Cardiac fibroblast (primary cell): ENCODE results near the gene DIS3L.
"Not testable (repeated sequence)": the region's sequence is repeated elsewhere in the genome, so short reads cannot be mapped to it uniquely, and the experiment has no call there.

Experiments used
- DNase-seq, 2 donors: peaks; one replicate each; pipeline versions ENCODE4 v3.0.0 to v3.0.0-alpha.2; 2010; ENCODE audit warnings: low read depth in 2 of 2
- H3K4me3 ChIP-seq, 2 donors: replicated peaks in 1 of 2; 1 replicate in 1 of 2; 2 replicates in 1 of 2; pipeline ENCODE4 v1.5.1; 2011; ENCODE audit warnings: low read depth in 2 of 2, low read length in 2 of 2, mild to moderate bottlenecking in 2 of 2, moderate library complexity in 1 of 2
- TF ChIP-seq, protein P1 (sequence below): IDR thresholded peaks from one replicate; pipeline ENCODE4 v1.5.1; 2011; ENCODE audit warnings: low read depth, mild to moderate bottlenecking, low read length, inconsistent platforms

DIS3L gene

DNA sequence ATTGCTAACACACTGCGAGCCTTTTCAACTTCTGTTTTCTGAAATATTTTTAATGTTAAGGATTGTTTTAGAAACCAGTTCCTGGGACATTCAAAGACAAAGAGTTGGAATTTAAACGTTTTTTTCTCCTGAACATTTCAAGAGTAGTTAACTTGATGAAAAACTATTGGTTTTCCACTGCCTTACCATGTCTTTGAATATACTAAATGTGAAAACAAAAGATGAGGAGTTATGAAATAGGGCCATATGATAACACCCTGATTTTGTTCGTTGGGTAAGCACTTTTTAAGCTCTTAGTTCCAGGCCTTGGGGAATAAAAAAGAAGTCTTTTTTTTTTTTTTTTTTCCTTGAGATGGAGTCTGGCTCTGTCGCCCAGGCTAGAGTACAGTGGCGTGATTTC, 2.8 kb downstream of the DIS3L start:
- TF ChIP-seq, protein P1, sequence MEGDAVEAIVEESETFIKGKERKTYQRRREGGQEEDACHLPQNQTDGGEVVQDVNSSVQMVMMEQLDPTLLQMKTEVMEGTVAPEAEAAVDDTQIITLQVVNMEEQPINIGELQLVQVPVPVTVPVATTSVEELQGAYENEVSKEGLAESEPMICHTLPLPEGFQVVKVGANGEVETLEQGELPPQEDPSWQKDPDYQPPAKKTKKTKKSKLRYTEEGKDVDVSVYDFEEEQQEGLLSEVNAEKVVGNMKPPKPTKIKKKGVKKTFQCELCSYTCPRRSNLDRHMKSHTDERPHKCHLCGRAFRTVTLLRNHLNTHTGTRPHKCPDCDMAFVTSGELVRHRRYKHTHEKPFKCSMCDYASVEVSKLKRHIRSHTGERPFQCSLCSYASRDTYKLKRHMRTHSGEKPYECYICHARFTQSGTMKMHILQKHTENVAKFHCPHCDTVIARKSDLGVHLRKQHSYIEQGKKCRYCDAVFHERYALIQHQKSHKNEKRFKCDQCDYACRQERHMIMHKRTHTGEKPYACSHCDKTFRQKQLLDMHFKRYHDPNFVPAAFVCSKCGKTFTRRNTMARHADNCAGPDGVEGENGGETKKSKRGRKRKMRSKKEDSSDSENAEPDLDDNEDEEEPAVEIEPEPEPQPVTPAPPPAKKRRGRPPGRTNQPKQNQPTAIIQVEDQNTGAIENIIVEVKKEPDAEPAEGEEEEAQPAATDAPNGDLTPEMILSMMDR, result no peak
- no peak for DNase-seq
- no peak overlapping the region for H3K4me3 ChIP-seq

DNA sequence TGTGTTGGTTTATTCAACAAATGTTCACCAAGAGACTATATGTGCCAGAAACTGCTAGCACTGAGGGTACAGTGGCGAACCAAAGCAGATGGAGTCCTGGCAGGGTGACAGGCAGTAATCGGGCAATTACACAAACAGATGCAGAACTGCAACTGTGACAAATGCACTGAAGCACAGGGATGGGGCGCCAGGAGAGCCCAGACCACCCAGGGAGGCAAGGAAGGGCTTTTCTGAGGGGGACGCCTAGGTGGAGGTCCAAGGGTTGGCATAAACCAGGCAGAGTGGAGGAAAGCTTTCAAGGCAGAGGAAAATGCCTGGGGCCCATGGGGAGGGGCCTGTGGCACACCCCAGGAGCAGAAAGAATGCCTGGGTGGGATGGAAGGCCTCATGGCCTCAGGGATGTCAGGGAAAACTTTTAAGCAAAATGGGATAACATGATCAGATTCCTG, 5.5 kb downstream of the DIS3L start:
- H3K4me3 ChIP-seq, result no peak overlapping the region
- TF ChIP-seq, protein P1, result no peak
- no peak for DNase-seq

DNA sequence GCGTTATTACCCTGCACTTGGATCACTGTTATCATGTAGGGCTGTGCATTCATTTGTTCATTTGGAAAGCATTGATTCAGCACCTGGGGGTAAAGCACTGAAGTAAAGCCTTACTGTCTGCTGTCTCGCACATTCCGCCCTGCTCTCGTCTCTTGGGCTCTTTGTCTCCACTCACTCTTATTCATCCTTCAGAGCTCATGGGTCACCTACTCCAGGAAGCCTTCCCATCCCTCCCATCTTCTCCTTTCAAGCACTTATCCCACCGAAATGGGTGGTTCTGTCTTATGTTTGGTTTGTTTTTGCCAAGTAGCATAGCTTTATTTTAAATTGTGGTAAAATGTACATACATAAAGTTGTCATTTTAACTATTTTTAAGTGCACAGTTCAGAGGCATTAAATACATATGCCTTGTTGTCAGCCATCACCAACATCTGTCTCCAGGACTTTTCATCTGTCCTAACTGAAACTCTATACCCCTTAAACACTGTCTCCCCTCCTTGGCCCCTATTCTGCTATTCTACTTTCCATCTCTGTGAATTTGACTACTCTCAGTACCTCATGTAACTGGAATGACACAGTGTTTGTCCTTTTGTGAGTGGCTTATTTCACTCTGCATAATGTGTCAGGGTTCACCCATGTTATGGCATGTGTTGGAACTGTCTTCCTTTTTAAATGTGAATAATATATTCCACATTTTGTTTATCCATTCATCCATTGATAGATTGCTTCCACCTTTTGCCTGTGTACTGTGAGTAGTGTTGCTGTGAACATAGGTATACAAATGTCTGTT, 9.3 kb downstream of the DIS3L start:
- no peak overlapping the region for H3K4me3 ChIP-seq
- TF ChIP-seq, protein P1, result no peak
- DNase-seq, result no peak

DNA sequence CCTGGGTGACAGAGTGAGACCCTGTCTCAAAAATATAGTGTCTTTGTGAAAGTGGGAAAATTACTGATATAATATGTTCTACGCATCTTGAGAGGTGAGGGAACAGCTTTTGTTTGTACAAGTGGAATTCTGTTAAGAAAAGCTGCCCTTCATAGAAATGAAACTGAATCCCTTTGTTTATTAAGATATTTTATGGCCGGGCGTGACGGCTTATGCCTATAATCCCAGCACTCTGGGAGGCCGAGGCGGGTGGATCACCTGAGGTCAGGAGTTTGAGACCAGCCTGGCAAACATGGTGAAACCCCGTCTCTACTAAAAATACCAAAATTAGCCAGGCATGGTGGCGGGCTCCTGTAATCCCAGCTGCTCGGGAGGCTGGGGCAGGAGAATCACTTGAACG, 11.1 kb downstream of the DIS3L start:
- not testable (repeated sequence) for DNase-seq, H3K4me3 ChIP-seq

DNA sequence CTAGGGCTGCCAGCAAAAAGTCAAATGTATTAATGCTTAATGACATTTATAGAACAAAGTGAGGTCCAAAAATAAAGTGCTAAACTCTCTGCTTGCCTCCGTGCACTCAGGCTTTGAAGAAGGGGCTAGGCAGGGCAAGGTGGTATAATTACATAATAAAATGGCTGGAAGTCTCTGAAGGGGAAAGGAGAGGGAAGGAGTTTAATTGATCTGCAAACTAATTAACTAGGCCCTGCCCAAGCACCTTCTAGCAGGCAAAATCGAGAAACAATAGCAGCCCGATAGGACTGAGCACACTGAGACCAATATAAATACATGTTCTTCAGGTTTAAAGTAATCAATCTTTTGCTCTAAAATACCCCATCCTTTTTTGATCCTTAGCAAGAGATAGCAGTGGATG, 13.0 kb downstream of the DIS3L start:
- TF ChIP-seq, protein P1, result no peak
- DNase-seq, result no peak
- H3K4me3 ChIP-seq, result no peak overlapping the region

DNA sequence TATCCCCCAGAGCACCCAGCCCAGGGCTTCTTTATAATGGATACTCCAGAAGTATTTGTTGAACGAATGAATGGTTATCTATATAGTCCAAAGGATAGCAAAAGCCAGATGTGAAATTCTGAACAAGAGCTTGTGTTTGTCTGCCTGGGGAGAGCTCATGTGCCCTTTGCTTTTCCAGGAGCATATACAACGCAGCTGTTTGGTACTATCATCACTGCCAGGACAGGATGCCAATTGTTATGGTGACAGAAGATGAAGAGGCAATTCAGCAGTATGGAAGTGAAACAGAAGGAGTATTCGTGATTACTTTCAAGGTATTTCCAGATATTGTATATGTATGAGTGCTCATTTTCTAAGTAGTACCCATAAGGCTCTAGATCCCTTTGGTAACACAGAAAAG, 15.2 kb downstream of the DIS3L start:
- H3K4me3 ChIP-seq, result no peak overlapping the region
- TF ChIP-seq, protein P1, result no peak
- no peak for DNase-seq

DNA sequence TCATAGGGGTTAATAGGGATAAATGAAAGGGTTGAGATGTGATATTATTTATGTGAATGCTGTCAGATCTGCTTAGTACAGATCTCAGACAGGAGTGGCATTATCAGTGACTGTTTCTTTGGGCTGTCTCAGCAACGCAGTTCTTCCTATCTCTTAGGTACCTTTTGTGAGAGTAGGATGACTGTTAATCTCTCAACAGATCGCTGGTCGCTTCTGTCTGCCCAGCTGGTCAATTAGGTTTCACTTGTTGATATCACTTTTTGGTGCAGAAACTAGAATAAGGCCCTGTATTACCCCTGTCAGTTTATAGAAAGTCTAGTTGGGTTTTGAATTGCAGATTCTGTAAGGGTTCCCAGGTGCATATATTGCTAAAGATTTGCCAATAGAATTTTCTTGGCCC, 16.5 kb downstream of the DIS3L start:
- H3K4me3 ChIP-seq, result no peak overlapping the region
- TF ChIP-seq, protein P1, result no peak

More for the DNA sequence above, 16.5 kb downstream of the DIS3L start:
- no peak for DNase-seq
